ENCODE results near the gene ONECUT3. TPM values are rescaled to one million over a fixed set of nuclear protein-coding genes. Genes with fewer than 3 reads are reported as not detected.

The ONECUT3 gene
- total RNA-seq, 1 experiment from 2014 or later = 0.06 TPM

DNA sequence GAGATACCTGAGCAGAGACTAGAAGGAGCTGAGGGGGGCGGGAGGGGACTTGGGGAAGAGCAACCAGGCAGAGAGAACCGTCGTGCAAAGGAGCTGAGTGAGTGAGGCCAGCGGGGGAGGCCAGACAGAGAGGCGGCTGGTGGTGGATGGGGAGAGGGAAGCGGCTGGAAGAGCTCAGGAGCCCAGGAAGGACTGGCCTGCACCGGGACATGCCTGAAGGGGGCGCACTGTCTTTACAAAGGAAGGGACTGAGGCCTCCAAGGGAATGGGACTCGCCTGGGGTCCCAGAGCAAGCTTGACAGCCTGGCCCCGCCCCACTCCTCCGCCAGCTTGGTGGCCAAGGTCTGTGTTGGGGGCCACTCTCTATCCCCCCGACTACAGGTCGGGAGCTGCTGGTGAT is 14.9 kb downstream of the ONECUT3 start:
- DNase-seq (ENCODE audit: low read depth) = no peak

DNA sequence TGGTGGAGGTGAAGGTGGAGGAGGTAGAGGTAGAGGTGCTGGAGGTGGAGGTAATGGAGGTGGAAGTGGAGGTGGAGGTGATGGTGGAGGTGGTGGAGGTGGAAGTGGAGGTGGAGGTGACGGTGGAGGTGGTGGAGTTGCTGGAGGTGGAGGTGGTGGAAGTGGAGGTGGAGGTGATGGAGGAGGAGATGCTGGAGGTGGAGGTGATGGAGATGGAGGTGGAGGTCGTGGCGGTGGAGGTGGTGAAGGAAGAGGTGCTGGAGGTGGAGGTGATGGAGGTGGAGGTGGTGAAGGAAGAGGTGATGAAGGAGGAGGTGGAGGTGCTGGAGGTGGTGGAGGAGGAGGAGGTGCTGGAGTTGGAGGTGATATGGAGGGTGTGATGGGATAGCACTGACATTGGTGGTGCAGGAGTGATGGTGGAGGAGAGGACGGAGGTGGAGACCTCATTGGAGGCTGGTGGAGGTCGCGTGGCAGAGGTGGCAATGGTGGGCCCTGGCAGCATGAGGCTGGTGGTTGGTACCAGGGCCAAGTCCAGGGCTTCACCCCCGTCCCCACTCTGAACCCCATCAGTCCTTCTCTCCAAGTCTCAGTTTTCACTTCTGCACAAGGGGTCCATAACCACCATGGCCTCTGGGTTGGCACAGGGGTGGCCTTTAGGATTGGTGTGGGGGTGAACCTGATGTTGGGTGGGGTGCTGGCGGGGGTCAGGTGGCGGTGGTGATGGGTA is 15.8 kb downstream of the ONECUT3 start:
- no peak for DNase-seq (ENCODE audit: low read depth)

DNA sequence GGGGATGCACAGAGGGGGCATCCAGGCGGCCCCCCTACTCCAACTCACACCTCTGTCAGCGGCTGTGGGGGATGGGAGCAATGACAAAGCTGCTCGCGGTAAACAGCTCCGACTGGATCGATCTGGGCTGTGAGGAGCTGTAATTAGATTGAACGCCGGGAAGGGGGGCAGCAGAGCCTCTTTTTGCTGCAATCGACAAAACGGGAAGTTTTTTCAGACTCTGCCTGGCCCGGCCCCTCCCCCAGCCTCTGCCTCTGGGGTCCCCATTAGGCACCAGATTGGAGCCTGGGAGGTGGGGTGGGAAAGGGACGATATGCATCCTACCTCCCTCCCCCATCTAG is 16.3 kb downstream of the ONECUT3 start:
- no peak for DNase-seq (ENCODE audit: low read depth)

- no peak for DNase-seq (ENCODE audit: low read depth)
Measured at GRCh38 chr19:1770866-1771576, 17.7 kb downstream of the ONECUT3 start.

- peak; percentile 80 for DNase-seq (ENCODE audit: low read depth)
Measured at GRCh38 chr19:1773184-1773583, 19.9 kb downstream of the ONECUT3 start.

DNA sequence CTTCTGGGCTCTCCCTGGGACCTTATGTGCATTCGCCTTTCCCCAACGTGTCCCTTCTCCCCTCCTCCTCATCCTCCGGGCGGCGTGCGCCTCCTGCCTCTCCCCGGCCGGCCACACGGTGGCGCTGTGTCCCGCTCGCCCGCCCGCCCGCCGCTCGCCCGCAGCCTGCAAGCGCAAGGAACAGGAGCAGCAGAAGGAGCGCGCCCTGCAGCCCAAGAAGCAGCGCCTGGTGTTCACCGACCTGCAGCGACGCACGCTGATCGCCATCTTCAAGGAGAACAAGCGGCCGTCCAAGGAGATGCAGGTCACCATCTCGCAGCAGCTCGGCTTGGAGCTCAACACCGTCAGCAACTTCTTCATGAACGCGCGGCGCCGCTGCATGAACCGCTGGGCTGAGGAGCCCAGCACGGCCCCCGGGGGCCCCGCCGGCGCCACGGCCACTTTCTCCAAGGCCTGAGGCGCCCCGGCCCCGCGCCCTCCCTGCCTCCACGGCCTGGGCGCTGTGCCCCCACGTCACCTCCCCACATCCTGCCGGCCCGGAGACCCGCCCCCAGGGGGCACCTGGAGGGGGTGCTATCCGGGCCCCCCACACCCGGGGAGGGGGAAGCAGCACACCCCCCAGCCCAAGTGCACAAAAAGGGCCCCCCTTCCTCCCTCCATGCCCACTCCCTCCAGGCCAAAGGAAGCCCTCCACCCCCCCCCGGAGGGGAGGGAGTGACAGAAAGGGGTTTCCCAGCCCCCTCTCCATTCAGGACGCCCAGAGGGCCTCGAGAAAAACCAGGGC is 21.9 kb downstream of the ONECUT3 start:
- DNase-seq (ENCODE audit: low read depth) = no peak

GRCh38 chr19:1775951-1776605 is 22.8 kb downstream of the ONECUT3 start:
- no peak for DNase-seq (ENCODE audit: low read depth)

- DNase-seq (ENCODE audit: low read depth) = no peak
Measured at GRCh38 chr19:1776606-1777147, 23.4 kb downstream of the ONECUT3 start.

GRCh38 chr19:1777149-1777548 is 23.8 kb downstream of the ONECUT3 start:
- no peak for DNase-seq (ENCODE audit: low read depth)

GRCh38 chr19:1779574-1779973 is 26.3 kb downstream of the ONECUT3 start:
- no peak for DNase-seq (ENCODE audit: low read depth)

DNA sequence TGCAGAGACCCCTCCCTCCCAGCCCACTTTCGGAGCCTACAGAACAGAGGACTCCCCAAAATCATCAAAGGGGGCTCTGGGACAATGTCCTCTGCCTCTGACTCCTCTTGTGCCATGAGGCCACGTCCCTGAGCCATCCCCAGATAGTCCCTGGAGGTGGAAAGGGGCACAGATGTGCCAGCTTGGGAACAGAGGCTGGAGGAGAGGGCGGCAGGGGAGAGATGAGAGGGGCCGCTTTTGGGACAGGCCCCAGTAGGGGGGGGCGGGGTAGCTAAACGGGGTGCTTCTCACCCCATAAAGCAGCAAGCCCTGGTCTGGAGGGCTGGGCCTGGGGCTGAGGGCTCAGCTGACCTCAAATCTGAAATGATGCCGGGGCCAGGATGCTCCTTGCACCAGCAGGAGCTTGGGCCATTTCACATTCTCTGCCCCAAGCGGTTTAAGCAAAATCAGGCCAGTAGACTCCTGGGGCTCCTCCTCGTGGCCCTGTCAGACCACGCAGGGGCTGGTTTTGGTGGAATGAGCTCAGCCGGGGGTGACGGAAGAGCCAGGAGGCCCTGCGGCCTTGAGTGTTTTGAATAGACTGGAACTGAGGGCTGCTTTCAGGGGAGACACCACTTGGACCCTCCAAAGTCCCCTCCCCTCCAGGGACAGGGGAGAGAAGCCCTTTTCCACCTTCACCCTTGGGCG is 27.1 kb downstream of the ONECUT3 start:
- no peak for DNase-seq (ENCODE audit: low read depth)

- DNase-seq (ENCODE audit: low read depth) = no peak
Measured at GRCh38 chr19:1782521-1782920, 29.2 kb downstream of the ONECUT3 start.

DNA sequence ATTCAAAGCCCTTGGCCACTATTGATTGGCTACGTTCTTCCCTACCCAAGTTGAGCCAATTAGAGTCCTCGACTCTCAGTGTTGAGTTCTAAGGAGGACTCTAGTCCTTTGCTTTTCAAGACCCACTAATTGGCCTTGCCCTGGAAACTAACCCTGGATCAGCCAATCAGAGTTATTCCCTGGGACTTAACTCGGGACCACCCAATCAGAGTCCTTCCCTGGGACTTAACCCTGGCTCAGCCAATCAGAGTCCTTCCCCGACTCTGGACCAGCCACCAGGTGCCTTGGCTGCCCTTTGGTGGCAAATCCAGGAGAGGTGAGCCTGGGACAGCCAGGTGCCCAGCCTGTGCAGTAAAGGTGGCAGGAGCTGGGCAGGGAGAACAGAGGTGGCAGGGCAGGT is 30.0 kb downstream of the ONECUT3 start:
- DNase-seq (ENCODE audit: low read depth) = no peak

GRCh38 chr19:1783874-1784273 is 30.6 kb downstream of the ONECUT3 start:
- no peak for DNase-seq (ENCODE audit: low read depth)

GRCh38 chr19:1785310-1785709 is 32.0 kb downstream of the ONECUT3 start:
- DNase-seq (ENCODE audit: low read depth) = no peak

DNA sequence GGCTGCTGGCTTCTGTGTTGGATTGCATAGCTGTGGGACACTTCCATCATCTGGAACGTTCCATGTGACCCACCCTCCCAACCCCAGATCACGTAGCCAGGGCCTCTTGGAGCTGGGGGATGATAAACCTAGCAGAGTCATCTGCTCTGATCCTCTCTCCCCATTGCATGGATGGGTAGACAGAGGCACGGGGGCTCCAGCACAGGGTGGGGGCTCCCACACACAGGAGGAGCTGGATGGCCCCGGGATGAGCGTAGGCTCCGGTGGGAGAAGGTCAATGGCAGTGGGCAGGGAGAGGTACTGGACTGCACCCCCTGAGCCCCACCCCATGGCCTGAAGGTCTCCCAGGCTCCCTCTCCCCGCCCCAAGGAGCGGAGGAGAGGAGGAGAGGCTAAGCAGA is 33.4 kb downstream of the ONECUT3 start:
- DNase-seq (ENCODE audit: low read depth) = no peak

GRCh38 chr19:1787116-1787515 is 33.8 kb downstream of the ONECUT3 start:
- DNase-seq (ENCODE audit: low read depth) = no peak

GRCh38 chr19:1789261-1790041 is 36.1 kb downstream of the ONECUT3 start:
- DNase-seq (ENCODE audit: low read depth) = no peak

DNA sequence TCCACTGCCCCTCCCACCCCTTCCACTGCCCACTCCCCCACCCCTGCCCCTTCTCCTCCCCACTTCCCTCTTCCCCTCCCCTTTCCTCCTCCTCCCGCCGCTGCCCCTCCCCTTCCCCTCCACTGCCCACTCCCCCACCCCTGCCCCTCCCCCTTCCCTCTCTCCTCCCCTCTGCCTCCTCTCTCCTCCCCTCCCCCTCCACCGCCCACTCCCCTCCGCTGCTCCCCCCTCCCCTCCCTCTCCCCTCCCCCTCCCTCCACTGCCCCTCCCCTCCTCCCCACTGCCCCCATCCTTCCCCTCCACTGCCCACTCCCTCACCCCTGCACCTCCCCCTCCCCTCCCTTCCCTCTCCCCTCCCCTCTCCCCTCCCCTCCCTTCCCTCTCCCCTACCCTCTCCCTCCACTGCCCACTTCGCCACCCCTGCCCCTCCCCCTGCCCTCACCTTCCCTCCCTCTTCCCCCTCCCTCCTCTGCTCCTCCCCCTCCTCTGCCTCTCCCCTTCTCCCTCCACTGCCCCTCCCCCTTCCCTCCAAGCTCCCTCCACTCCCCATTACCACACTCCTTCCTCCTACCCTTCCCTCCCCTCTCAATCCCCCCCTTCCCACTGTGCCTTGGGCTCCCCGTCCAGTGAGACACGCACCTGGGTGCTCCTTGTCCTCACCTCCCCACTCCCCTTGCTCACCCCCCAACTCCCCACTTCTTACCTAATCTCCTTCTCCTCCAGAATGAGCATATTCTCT is 36.9 kb downstream of the ONECUT3 start:
- DNase-seq (ENCODE audit: low read depth) = no peak

DNA sequence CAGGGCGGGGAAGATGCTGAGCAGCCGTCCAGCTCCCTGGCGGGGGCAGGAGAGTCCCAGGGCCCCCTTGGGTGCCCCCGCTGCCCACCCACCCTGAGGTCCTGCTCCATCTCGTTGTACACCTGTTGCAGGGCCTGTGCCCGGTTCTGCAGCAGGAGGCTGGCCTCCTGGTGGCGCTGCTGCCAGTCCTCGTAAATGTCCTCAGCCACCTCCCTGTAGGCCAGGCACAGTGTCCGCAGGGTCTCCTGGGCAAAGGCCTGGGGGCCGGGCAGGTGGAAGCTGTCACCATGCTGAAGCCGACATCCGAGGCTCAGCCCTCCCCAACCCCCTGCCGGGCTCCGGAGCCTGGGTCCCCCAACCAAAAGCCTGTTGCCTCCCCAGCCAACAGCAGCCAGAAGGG is 38.6 kb downstream of the ONECUT3 start:
- DNase-seq (ENCODE audit: low read depth) = no peak

All from LHCN-M2 (cell line).